Astrocyte of the spinal cord (primary cell): Measurements from ENCODE around the gene TOMM40.

Source experiments
- DNase-seq: peaks from one replicate; pipeline ENCODE4 v3.0.0; 2011; ENCODE audit warnings: low read depth, low spot score
- H3K4me3 ChIP-seq: 2 replicates; pipeline ENCODE4 v1.5.1; 2011; ENCODE audit warnings: low read depth, mild to moderate bottlenecking, low read length, moderate library complexity
- in situ Hi-C: cut with HindIII; loops from 2 replicates; pipeline ENCODE4 v1.10.0; 2017; ENCODE audit warnings: low sequenced_read_pairs
- TF ChIP-seq, protein P1 (sequence below): IDR thresholded peaks from 2 replicates; pipeline ENCODE4 v1.5.1; 2012; ENCODE audit warnings: low read depth, mild to moderate bottlenecking, low read length, inconsistent platforms

Gene TOMM40

DNA sequence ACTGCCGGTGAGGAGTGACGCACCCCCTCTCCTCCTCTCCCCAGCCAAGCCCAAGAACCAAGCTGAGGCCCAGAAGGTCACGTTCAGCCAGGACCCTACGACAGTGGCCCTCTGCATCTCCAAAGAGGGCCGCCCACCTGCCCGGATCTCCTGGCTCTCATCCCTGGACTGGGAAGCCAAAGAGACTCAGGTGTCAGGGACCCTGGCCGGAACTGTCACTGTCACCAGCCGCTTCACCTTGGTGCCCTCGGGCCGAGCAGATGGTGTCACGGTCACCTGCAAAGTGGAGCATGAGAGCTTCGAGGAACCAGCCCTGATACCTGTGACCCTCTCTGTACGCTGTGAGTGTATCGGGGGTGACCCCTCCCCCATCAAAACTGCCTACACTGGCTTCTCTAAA is 19.2 kb upstream of the TOMM40 start:
- in situ Hi-C loops = no loop called here
- no peak overlapping the region for H3K4me3 ChIP-seq
- DNase-seq = no peak
- TF ChIP-seq, protein P1, sequence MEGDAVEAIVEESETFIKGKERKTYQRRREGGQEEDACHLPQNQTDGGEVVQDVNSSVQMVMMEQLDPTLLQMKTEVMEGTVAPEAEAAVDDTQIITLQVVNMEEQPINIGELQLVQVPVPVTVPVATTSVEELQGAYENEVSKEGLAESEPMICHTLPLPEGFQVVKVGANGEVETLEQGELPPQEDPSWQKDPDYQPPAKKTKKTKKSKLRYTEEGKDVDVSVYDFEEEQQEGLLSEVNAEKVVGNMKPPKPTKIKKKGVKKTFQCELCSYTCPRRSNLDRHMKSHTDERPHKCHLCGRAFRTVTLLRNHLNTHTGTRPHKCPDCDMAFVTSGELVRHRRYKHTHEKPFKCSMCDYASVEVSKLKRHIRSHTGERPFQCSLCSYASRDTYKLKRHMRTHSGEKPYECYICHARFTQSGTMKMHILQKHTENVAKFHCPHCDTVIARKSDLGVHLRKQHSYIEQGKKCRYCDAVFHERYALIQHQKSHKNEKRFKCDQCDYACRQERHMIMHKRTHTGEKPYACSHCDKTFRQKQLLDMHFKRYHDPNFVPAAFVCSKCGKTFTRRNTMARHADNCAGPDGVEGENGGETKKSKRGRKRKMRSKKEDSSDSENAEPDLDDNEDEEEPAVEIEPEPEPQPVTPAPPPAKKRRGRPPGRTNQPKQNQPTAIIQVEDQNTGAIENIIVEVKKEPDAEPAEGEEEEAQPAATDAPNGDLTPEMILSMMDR = no peak

DNA sequence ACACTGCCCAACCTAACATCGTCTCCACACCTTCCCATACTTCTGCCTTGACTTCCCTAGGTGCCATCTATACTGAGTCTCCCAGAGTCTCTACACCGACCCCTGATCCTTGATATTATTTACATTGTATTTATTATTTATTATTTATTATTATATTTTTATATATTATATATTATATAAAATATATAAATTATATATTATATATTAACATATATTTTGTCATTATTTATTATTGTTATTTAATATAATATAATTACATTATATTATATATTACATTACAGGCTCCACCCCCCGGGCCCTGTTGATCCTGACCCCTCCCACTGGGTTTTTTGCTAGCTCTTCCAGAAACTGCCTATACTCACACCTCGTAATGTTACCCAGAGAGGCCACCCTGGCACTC is 18.4 kb upstream of the TOMM40 start:
- H3K4me3 ChIP-seq = no peak overlapping the region
- in situ Hi-C loops = no loop called here
- DNase-seq = no peak
- TF ChIP-seq, protein P1 = no peak

DNA sequence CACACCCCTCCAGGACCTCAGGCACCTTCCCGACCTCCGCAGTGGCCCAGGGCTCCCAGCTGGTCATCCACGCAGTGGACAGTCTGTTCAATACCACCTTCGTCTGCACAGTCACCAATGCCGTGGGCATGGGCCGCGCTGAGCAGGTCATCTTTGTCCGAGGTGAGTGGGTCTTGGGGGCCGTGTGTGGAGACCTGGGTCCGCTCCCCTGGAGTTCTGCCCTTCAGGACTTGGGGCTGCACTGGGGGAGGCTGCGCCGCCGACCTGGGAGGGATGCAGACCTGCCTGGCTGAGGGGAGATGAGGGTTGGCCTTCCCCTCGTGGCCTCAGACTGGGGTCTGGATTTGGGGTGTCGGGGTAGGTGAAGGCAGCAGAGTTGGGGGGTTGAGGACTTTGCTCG is 16.7 kb upstream of the TOMM40 start:
- TF ChIP-seq, protein P1 = no peak

DNA sequence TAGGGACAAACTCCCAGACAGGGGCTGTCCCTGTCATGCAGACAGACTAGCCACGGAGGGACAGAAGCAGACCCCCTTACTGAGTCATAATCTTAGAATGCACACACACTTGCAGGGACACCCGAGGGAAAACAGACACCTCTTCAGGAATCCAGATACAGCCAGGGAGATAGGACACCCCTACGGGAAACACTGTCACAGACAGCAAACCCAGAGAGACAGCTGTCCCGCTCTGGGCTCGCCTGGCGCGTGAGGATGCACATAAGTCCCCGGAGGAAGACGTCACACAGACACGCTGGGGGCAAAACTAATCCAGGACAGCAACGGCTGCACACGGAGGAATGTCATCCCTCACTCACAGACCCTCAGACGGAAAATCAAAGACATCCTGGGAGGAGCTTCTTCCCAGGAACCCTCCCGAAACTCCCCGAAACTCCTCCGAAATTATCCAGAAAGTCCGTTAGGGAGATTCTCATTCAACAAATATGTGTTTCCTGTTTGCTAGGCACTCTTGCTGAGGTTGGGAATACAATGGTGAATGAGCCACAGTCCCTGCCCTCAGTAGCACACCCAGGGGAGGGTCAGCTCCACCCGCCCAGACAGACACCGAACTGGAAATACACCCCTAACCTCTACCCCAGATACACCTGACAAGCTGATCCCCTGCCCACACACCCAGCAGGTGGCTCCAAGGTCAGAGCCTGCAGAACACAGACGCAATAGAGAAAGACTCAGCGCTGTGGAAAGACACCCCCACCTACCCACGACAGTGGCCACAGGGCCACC is 15.2 kb upstream of the TOMM40 start:
- TF ChIP-seq, protein P1 = no peak
- H3K4me3 ChIP-seq = no peak overlapping the region
- peak; percentile 40 for DNase-seq
- in situ Hi-C loops = no loop called here

More for the DNA sequence above, 16.7 kb upstream of the TOMM40 start:
- in situ Hi-C loops = no loop called here
- DNase-seq = no peak
- no peak overlapping the region for H3K4me3 ChIP-seq

DNA sequence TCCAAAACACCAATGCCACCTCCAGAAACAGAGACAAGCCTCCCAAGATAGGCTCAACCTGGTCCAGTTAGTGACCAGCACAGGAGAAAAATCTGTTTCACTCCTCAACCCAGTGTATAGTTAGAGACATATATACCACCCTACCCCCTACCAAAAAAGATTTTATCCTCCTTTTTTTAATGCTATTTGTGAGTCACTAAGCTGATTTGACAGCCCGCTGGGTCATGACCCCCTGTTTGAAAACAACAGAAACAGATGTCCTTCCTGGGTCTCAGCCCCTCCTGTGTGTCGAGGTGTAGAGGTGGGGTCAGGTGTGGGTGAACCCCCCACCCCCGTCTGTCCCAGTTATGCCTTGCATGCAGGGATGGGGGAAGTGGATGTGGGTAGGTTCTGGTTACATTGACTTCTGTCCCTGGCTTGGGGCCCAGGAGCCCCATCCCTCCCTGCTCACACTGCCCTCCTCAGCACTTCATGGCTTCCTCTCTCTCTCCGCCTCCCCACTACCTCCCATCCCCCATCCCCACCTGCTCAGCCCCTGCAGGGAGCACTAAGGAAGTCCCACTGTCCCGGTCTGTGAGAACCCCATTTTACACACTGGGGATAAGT is 14.0 kb upstream of the TOMM40 start:
- in situ Hi-C loops = no loop called here
- no peak overlapping the region for H3K4me3 ChIP-seq
- peak; percentile 21 for DNase-seq
- TF ChIP-seq, protein P1 = no peak

DNA sequence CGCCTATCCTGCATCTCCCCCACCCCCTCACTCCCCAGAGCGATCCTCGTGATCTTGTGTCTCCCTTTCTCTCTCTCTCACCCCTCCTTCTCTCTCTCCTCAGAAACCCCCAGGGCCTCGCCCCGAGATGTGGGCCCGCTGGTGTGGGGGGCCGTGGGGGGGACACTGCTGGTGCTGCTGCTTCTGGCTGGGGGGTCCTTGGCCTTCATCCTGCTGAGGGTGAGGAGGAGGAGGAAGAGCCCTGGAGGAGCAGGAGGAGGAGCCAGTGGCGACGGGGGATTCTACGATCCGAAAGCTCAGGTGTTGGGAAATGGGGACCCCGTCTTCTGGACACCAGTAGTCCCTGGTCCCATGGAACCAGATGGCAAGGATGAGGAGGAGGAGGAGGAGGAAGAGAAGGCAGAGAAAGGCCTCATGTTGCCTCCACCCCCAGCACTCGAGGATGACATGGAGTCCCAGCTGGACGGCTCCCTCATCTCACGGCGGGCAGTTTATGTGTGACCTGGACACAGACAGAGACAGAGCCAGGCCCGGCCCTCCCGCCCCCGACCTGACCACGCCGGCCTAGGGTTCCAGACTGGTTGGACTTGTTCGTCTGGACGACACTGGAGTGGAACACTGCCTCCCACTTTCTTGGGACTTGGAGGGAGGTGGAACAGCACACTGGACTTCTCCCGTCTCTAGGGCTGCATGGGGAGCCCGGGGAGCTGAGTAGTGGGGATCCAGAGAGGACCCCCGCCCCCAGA is 12.8 kb upstream of the TOMM40 start:
- H3K4me3 ChIP-seq = no peak overlapping the region
- no peak for DNase-seq
- TF ChIP-seq, protein P1 = no peak
- in situ Hi-C loops = no loop called here
